A673 (cell line): Measurements from ENCODE around the gene WWP2.

Experiments
- CTCF ChIP-seq: fragments of 300-800, 200-600 bp; sonication (generic); conservative IDR thresholded peaks from 2 replicates; pipeline ENCODE4 v1.5.1; 2017; ENCODE audit warnings: low read depth, mild to moderate bottlenecking, antibody characterized with exemption, low read length, moderate library complexity, mixed read lengths
- EZH2 ChIP-seq: fragments of 200-600 bp; sonication (generic); IDR thresholded peaks from 2 replicates; pipeline ENCODE4 v1.6.1; 2017; ENCODE audit warnings: borderline replicate concordance, low read depth, mild to moderate bottlenecking, mixed read lengths, antibody characterized with exemption, low read length; ENCODE audit not compliant: poor library complexity, severe bottlenecking

- TF ChIP-seq CTCF (no peak), EZH2 (no peak)
Observed at GRCh38 chr16:69845181-69845580, 83.0 kb downstream of the WWP2 start.
